Memory B cell (primary cell): ENCODE measurements around the gene ZBTB43.

Source experiments
- ATAC-seq: fragments of 150-1000 bp; cut with Tn5 transposase; 2 replicates; pipeline ENCODE4 v1.10.0; 2021; ENCODE audit warnings: low read depth, mild to moderate bottlenecking, moderate library complexity
- DNase-seq, 2 donors: peaks; one replicate each; pipeline ENCODE4 v3.0.0; 2022; ENCODE audit warnings: low spot score in 2 of 2
- H3K27ac Mint-ChIP-seq: one replicate; pipeline ENCODE4 v1.8.0; 2022; ENCODE audit warnings: mild to moderate bottlenecking, moderate library complexity, mixed read lengths
- H3K27me3 Mint-ChIP-seq: one replicate; pipeline ENCODE4 v1.8.0; 2022; ENCODE audit warnings: mixed read lengths
- H3K36me3 Mint-ChIP-seq: one replicate; pipeline ENCODE4 v1.8.0; 2022; ENCODE audit warnings: mild to moderate bottlenecking, mixed read lengths
- H3K4me1 Mint-ChIP-seq: one replicate; pipeline ENCODE4 v1.8.0; 2022; ENCODE audit warnings: mixed read lengths
- H3K4me3 Mint-ChIP-seq: one replicate; pipeline ENCODE4 v1.8.0; 2022; ENCODE audit warnings: mild to moderate bottlenecking, moderate library complexity, mixed read lengths
- H3K9me3 Mint-ChIP-seq: one replicate; pipeline ENCODE4 v1.8.0; 2022; ENCODE audit warnings: mixed read lengths

The ZBTB43 gene

DNA sequence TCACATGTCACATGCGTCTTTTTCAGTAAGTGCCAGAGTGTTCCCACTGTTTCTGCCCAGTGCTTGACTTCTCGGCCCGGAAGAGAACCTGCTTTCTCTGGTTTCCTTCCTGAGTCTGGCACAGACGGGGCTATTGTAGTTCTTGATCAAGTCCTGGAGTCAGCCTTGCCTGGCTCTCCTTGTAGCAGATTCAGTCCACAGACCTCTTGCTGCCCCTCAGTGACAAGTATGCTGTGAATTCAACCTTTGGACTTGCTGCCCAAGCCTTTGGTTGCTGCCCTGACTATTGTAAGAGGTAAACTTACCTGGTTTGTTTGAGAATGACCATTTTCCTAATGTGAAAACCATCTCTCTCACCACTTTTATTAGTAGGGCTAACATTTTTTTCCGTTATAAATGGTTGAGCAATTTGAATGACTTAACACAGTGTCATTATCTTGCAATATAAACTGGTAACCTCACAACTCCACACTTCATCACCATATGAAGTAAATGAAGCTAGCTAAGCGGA lies 80.3 kb downstream of the ZBTB43 start:
- Mint-ChIP-seq H3K4me3 (no peak overlapping the region), H3K9me3 (no peaks in the 10 kb centered on the region), H3K27ac (no peak overlapping the region), H3K36me3 (peaks cover 8% of the 10 kb centered on the region), H3K4me1 (no peaks in the 10 kb centered on the region), H3K27me3 (no peaks in the 10 kb centered on the region)
- DNase-seq (no peak), ATAC-seq (no peak)

DNA sequence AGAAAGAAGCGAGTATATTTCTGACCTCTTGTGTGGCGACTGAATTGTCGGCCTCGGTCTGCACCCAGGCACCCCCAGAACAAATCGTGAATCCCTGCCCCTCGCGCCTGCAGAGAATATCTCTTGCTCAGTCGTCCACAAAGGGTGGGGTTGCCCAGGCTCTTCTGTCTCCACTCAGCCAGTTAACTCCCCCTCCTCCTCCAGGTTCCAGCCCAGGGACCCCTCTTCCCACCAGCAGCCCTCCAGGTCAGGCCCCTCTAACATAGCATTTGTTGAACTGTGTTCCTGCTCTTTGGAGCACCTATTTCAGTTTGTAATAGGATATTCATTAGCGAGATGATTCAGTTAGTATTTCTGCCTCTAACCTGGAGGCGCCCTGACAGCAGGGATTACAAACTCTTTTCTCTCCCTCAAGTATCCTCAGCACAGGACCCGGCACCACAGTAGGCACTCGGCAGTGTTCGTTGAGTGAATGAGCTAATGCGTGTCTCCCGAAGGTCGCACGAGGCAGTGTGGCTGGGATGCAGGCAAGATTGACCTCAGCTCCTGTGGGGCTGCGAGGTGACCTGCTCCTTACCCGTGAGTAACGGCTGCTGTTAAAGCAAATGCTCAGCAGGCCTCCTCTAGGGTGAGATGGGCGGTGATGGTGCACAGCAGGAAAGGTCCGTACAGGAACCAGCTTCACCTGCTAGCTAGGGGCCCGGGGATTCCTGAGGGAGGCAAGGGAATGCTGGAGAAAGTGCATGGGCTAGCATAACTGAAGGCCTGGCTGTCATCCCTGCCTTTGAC lies 81.4 kb downstream of the ZBTB43 start:
- Mint-ChIP-seq H3K9me3 (no peaks in the 10 kb centered on the region), H3K27me3 (no peaks in the 10 kb centered on the region), H3K36me3 (peaks cover 2% of the 10 kb centered on the region), H3K27ac (no peak overlapping the region), H3K4me1 (no peaks in the 10 kb centered on the region), H3K4me3 (no peak overlapping the region)
- ATAC-seq (no peak), DNase-seq (no peak)

DNA sequence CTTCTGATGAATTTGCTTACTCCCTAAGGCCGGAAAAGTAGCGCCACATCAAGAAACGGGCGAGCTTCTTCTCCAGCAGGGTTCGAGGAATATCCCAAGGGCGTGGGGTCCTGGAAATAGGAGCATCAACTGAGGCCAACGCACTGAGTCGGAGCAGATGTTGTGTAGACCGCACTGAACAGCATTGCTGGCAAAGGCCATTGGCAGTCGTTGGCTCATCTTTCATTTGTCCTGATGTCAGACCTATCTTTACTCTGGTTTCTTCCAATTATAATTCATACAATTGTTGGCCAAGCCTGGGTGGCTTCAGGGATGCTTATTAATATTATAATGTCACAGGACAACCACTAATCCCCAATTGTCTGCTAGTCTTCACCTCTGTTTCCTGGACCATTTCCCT lies 82.1 kb downstream of the ZBTB43 start:
- no peaks in the 10 kb centered on the region for H3K9me3 Mint-ChIP-seq
- peaks cover under 1% of the 10 kb centered on the region for H3K36me3 Mint-ChIP-seq
- H3K4me3 Mint-ChIP-seq, result no peak overlapping the region
- ATAC-seq (no peak), DNase-seq (no peak)
- H3K27ac Mint-ChIP-seq, result no peak overlapping the region
- no peaks in the 10 kb centered on the region for H3K27me3 Mint-ChIP-seq
- no peaks in the 10 kb centered on the region for H3K4me1 Mint-ChIP-seq
